HG02642 (cell line): ENCODE measurements around the gene TTC28.

Source experiments
- ATAC-seq: cut with Tn5 transposase; IDR thresholded peaks from one replicate; pipeline ENCODE4 v1.9.1; 2021; ENCODE audit warnings: mild to moderate bottlenecking; ENCODE audit not compliant: unreplicated experiment, poor library complexity

The TTC28 gene

GRCh38 chr22:27933186-27933983 lies 746.3 kb downstream of the TTC28 start:
- ATAC-seq, result no peak

GRCh38 chr22:27930331-27931060 lies 749.1 kb downstream of the TTC28 start:
- ATAC-seq, result no peak
